Measurements from ENCODE around the gene BUD31. TPM values are rescaled to one million over a fixed set of nuclear protein-coding genes. Genes with fewer than 3 reads are reported as not detected.
A peak's percentile ranks its signal among the peaks of the same experiment; 100 is the strongest.
"Not testable (repeated sequence)": the region's sequence is repeated elsewhere in the genome, so short reads cannot be mapped to it uniquely, and the experiment has no call there.

The BUD31 gene
- total and polyA plus RNA-seq, 2 of the 8 experiments (the other 6 are each of a cell fraction or from before 2014, with no cell fraction given): 46.7 to 114 TPM

- TF ChIP-seq SRF (IDR thresholded peaks at IDR 0.05; ENCODE audit: low read depth, low read length) (no peak), JUN (IDR thresholded peaks at IDR 0.05; ENCODE audit: low read depth, low read length) (no peak), CEBPB (IDR thresholded peaks at IDR 0.05; ENCODE audit: low read depth, low read length) (no peak)
These were observed 29.7 kb upstream of the BUD31 start (continued) for GRCh38 chr7:99379043-99379577.

GRCh38 chr7:99379693-99380031 lies 29.1 kb upstream of the BUD31 start:
- not testable (repeated sequence) for H3K9me3 ChIP-seq (ENCODE audit: insufficient read depth in 2 of 2, low read depth in 1 of 2, low read length in 1 of 2); H3K23ac ChIP-seq (ENCODE audit: insufficient read length); DNase-seq (ENCODE audit: low read depth in 1 of 2, low spot score in 2 of 2); H3K4ac ChIP-seq (replicated peaks; ENCODE audit: insufficient read length, low read depth, low read length); H3K36me3 ChIP-seq (ENCODE audit: control insufficient read depth in 2 of 4, insufficient read depth in 4 of 4, low read length in 3 of 4); H3K14ac ChIP-seq (ENCODE audit: insufficient read length); H4K5ac ChIP-seq (ENCODE audit: insufficient read length, low read depth, low read length); FAIRE-seq; H3K27ac ChIP-seq (ENCODE audit: low read depth, low read length); H2BK12ac ChIP-seq (ENCODE audit: low read depth, low read length); H3K27me3 ChIP-seq (replicated peaks in 1 of 4; ENCODE audit: control insufficient read depth in 3 of 4, extremely low read depth in 1 of 4, insufficient read depth in 3 of 4, low read length in 3 of 4); H2AFZ ChIP-seq (ENCODE audit: low read length); H3K4me1 ChIP-seq (replicated peaks in 1 of 4; ENCODE audit: control insufficient read depth in 3 of 4, insufficient read depth in 4 of 4, low read length in 3 of 4); H2AK5ac ChIP-seq (ENCODE audit: low read depth, low read length); H3K18ac ChIP-seq (ENCODE audit: extremely low read depth, low read length); H4K91ac ChIP-seq (replicated peaks; ENCODE audit: insufficient read length, low read length); H4K8ac ChIP-seq (ENCODE audit: extremely low read depth, insufficient read depth, low read length); H3K4me3 ChIP-seq (ENCODE audit: extremely low read depth in 1 of 4, insufficient read depth in 2 of 4, low read depth in 3 of 4, low read length in 4 of 4); H3K56ac ChIP-seq (replicated peaks; ENCODE audit: insufficient read length, low read depth, low read length); H2BK15ac ChIP-seq (ENCODE audit: low read length); H3K9ac ChIP-seq (replicated peaks in 1 of 4; ENCODE audit: extremely low read depth in 1 of 4, low read depth in 3 of 4, low read length in 3 of 4); H2BK5ac ChIP-seq (ENCODE audit: low read depth, low read length); H2BK20ac ChIP-seq (ENCODE audit: low read length); H3K23me2 ChIP-seq (ENCODE audit: low read depth, low read length); H2BK120ac ChIP-seq (replicated peaks; ENCODE audit: low read depth, low read length)
- WGBS, 2 experiments (ENCODE audit: extremely low coverage in 1 of 2, insufficient coverage in 1 of 2, insufficient read length in 1 of 2, insufficient replicate concordance in 2 of 2, low coverage in 1 of 2, low lambda C conversion rate in 2 of 2, missing lambda C conversion rate in 1 of 2): 98% methylated on average over 6 of the region's 7 CpGs; no CpG with 5 or more reads in 1 of the 2 experiments
- peaks cover 0 to 19% of the 10 kb centered on the region in 2 experiments; a peak in 2 of 4 replicates for H3K79me2 ChIP-seq (ENCODE audit: control insufficient read depth in 1 of 2, insufficient read depth in 2 of 2, low read length in 2 of 2)
- ChIA-PET CTCF (ENCODE audit: partially characterized antibody) (interaction anchor here (0.6 to 1.2 kb wide), 3 partner anchors 10 to 20 kb away, joined by 3 read pairs; no protein-coding TSS in a partner anchor), POLR2A (ENCODE audit: partially characterized antibody) (interaction anchor here (0.6 to 2.9 kb wide), 4 partner anchors 9 to 29 kb away, joined by 3 to 19 read pairs (median 5); partner anchors contain the start of genes BUD31 and PDAP1)
- peaks cover 16% of the 10 kb centered on the region for H3K79me1 ChIP-seq (ENCODE audit: low read depth, low read length)
- peaks cover 14 to 23% of the 10 kb centered on the region in 2 experiments for H4K20me1 ChIP-seq (replicated peaks in 1 of 2; ENCODE audit: control insufficient read depth in 1 of 2, insufficient read depth in 2 of 2, low read length in 2 of 2)
- peak overlapping the region in 1 of 2 experiments; percentile 47; a peak in 1 of 4 replicates for H3K4me2 ChIP-seq (ENCODE audit: insufficient read depth in 1 of 2, low read depth in 2 of 2, low read length in 2 of 2)
